ENCODE measurements around the gene TMPRSS11B.

- TF ChIP-seq CTCF (IDR thresholded peaks at IDR 0.05) (no peak), POLR2A (IDR thresholded peaks at IDR 0.05) (no peak)
Measured at GRCh38 chr4:68218044-68218443, 27.4 kb downstream of the TMPRSS11B start.
